Activated CD8-positive, alpha-beta memory T cell treated with anti-CD3 and anti-CD28 coated beads, Interleukin-2, amount 50 U/mL, for 24 hours (primary cell): Measurements from ENCODE around the gene C1QTNF5.

Experiments used
- DNase-seq: peaks from one replicate; pipeline ENCODE4 v3.0.0-alpha.2; 2020; ENCODE audit errors: extremely low read depth

The C1QTNF5 gene

GRCh38 chr11:119373059-119373920, 32.6 kb upstream of the C1QTNF5 start:
- no peak for DNase-seq

GRCh38 chr11:119372260-119373058, 31.8 kb upstream of the C1QTNF5 start:
- DNase-seq, result no peak

GRCh38 chr11:119371778-119372182, 31.1 kb upstream of the C1QTNF5 start:
- DNase-seq, result no peak

GRCh38 chr11:119371067-119371601, 30.5 kb upstream of the C1QTNF5 start:
- no peak for DNase-seq

GRCh38 chr11:119370486-119371046, 29.9 kb upstream of the C1QTNF5 start:
- DNase-seq, result no peak

- no peak for DNase-seq
These were observed 28.6 kb upstream of the C1QTNF5 start for GRCh38 chr11:119369132-119369925.

- no peak for DNase-seq
These were observed 27.7 kb upstream of the C1QTNF5 start for GRCh38 chr11:119368121-119369034.

GRCh38 chr11:119367661-119368120, 27.0 kb upstream of the C1QTNF5 start:
- DNase-seq, result no peak

- DNase-seq, result no peak
These were observed 26.3 kb upstream of the C1QTNF5 start for GRCh38 chr11:119366690-119367620.

- no peak for DNase-seq
These were observed 24.4 kb upstream of the C1QTNF5 start for GRCh38 chr11:119365071-119365591.

- no peak for DNase-seq
These were observed 23.3 kb upstream of the C1QTNF5 start for GRCh38 chr11:119363851-119364590.

GRCh38 chr11:119363081-119363850, 22.6 kb upstream of the C1QTNF5 start:
- no peak for DNase-seq

- no peak for DNase-seq
These were observed 22.0 kb upstream of the C1QTNF5 start for GRCh38 chr11:119362741-119363080.

GRCh38 chr11:119361941-119362725, 21.4 kb upstream of the C1QTNF5 start:
- DNase-seq, result no peak

- peak; percentile 8 for DNase-seq
These were observed 20.5 kb upstream of the C1QTNF5 start for GRCh38 chr11:119361056-119361787.
